T-helper 22 cell (primary cell): Measurements from ENCODE around the gene ZNF414.
"Not testable (repeated sequence)": the region's sequence is repeated elsewhere in the genome, so short reads cannot be mapped to it uniquely, and the experiment has no call there.

Experiments used
- DNase-seq: peaks from one replicate; pipeline ENCODE4 v3.0.0-alpha.2; 2020; ENCODE audit warnings: low read depth

Gene ZNF414, protein sequence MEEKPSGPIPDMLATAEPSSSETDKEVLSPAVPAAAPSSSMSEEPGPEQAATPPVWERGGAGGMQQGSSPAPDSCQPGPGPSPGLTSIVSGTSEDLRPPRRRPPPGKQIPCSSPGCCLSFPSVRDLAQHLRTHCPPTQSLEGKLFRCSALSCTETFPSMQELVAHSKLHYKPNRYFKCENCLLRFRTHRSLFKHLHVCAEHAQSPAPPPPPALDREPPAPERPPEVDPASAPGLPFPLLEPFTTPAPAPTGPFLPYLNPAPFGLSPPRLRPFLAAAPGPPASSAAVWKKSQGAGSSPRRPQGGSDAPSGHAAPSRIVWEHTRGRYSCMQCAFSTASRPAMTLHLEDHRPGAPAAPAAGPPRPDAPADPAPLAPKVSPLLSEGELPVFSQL

DNA sequence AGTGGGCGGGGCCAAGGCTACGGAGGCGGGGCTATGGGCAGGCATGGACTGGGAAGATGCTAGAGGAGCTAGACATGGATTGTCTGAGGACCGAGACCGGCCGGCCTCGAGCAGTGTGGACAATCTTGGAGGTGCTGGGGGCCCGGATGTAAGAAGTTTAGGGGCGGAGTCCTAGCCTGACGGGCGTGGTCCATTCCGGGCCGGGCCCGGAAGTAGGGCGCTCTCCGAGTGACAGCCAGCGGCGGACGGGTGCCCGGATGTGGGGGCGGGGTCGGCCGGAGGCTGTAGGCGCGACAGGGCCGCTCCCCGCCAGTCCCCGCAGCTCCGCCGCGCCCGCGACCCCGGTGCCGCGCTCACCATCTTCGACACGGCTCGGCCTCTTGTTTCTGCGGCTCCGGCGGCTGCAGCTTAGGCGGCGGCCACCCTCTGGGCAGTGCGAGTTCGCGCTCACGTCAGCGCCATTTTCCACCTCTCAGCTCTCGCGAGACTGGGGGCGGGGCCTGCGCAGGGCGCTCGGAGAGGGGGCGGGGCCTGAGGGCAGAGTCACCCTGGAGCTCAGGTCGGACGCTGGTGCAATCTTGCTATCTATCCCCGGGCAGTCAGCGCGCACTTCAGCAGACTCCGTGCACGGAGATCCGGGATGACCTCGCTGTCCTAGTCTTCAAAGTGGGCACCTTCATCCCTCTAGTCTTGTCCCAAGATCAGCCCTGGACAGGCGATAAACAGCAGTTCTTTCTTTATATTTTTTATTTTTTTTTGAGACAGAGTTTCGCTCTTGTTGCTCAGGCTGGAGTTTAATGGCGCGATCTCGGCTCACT lies at the start of gene ZNF414:
Gene ZNF414, minus strand, starts transcription at position 481 of the 818 bp plus-strand sequence. Its CDS starts 121 bp downstream, at position 360.
- DNase-seq = peak; percentile 90

DNA sequence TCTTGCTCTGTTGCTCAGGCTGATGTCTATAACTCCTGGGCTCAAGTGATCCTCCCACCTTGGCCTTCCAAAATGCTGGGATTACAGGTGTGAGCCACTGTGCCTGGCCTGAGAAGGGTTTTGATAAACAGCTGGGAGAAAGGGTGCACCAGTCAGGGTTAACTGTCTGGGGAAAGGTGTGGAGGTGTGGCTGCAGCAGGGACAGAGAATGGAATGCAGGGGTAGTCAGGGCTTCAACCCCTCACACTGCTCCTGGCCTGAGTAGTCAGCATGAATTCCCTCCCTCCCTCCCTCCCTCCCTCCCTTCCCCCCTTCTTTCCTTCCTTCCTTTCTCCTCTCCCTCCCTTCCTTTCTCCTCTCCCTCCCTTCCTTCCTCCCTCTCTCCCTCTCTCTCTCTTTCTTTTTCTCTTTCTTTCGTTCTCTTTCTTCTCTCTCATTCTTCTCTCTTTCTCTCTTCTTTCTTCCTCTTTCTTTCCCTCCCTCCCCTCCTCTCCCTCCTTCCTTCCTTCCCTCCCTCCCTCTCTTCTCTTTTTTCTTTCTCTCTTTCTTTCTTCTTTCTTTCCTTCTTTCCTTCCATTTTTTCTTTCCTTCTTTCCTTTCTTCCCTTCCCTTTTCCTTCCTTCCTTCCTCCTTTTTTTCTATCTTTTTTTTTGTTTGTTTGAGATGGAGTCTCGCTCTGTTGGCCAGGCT lies 47.3 kb upstream of the ZNF414 start:
- no peak for DNase-seq

DNA sequence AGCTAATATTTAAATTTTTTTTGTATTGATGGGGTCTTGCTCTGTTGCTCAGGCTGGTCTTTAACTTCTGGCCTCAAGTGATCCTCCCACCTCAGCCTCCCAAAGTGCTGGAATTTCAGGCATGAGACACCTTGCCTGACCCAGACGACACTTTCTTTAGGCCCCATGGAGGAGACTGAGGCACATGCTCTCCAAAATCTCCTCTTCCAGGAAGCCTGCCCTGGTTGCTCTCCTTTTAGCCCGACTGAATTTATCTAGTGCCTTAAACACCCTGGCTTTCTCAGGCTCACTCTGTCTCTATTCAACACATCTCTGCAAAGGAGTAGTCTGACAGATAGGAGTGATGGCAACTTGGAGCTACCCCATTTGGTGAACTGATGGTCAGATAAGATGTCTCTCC lies 44.4 kb upstream of the ZNF414 start:
- DNase-seq = no peak

DNA sequence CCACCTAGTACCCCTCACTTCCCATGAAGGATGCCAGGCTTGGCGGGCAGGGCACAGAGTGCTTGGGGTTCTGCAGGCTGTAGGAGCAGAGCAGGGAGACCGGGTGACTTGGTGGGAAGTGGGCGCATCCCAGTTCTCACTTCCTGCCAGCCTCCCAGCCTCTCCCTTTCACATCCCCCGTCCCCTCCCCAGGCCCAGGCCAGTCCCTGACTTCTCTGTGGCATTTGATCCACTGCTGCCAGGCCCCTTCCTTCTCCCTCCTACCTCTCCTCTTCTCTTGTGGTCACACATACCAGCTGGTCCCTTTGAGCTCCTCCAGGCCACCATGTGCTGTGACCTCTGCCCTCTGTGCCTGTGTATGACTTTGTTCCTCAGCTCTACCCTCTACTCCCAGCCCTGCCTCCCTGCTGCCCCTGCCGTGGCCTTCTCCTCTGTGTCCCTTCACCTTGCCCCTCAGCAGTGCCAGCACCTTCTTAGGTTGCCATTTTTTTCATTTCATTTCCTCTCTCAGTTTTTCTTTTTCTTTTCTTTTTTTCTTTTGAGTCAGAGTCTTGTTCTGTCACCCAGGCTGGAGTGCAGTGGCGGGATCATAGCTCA lies 43.8 kb upstream of the ZNF414 start:
- no peak for DNase-seq

DNA sequence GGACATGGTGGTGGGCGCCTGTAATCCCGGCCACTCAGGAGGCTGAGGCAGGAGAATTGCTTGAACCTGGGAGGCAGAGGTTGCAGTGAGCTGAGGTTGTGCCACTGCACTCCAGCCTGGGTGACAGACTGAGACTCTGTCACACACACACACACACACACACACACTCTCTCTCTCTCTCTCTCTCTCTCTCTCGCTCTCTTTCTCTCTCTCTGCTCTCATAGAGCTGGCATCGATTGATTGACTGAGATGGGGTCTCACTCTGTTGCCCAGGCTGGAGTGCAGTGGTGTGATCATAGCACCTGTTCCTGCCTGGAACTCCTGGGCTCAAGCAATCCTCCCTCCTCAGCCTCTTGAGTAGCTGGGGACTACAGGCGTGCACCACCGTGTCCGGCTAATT lies 39.8 kb upstream of the ZNF414 start:
- not testable (repeated sequence) for DNase-seq

DNA sequence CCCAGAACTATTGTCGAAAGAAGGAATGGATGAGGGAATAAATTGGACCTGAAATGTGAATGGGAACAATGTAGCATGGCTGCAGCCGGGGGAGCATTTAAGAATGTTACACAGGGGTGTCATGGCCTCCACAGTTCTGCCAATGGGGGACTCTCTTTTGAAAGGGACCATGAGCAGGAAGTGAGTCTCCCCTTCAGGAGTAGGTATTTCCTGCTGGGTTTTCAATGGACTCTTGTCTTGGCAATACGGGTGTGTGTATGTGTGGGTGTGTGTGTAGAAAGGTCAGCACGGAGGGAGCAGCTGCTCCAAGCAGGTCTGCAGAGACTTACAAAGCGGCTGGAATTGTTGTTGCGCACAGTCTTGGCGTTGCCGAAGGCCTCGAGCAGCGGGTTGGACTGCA lies 38.8 kb upstream of the ZNF414 start:
- no peak for DNase-seq

DNA sequence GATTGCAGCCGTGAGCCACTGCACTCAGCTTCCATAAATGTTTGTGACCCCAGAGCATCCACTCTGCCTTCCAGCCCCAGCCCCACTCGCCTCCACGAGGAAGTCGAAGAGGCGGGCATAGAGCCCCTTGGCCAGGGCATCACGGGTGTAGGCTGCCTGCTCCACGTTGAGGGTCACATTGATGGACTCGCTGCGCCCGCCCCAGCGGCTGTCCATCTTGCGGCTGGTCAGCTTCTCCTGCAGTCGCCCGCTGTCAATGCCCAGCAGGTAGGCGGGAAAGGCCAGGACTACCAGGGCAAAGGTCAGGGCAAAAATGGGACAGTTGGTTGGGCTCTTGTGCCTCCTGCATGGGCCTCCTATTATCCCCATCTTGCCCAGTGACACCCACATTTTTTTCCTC lies 36.1 kb upstream of the ZNF414 start:
- DNase-seq = no peak

DNA sequence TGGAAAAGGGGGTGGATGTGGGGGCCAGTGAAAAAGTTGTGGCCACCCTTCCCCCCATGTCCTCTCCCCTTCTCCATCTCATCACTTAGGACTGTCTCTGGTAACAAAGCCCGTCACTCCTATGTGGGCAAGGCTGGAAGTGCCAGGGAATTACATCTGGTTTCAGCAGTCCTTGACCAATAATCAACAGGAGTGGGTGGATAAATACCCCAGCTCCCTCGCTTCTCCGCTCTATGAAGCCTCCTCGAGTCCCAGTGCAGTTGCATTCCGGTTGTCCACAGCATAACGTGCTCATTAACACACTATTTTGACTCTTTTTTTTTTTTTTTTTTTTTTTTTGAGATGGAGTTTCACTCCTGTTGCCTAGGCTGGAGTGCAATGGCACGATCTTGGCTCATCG lies 31.8 kb upstream of the ZNF414 start:
- DNase-seq = no peak

DNA sequence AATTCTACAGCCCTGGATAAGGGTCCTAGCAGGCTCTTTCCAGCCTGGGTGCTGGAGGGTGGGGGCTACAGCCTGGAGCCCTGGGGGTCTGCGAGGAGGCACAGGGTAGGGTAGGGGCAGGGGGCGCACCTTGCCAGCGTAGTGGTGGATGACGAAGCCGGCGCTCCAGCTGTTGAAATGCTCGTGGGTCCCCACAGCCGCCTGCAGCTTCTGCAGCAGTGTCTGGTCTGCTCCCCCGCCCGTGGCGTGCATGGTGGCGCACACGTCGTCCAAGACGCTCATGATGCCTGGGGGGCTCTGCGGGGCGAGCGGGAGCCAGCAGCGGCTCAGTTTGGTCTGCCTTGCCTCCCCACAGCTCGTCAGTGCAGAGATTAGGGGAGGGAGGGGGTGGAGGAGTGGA lies 30.2 kb upstream of the ZNF414 start:
- DNase-seq = no peak

DNA sequence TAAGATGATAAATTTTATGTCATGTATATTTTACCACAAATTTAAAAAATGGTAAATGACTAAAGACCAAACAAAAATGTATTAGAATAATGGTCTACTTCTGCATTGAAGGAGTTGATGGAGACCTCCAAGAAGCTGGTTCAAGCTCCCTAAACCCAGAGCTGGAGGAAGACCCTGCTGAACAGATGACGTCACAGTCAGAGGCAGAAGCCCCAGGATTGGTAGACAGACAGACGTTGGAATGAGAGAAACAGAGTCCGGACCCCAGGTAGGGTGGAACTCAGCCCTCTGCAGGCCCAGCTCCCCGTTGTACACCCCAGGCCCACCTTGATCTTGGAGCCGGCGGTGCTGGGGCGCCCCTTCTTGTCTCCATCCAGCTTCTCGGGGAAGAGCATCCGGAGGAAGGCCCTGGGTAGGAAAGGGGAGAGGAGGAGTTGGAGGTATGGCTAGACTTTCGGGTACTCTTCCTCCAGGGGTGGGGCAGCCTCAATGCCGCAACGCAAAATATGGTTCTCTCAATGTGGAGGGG lies 25.7 kb upstream of the ZNF414 start:
- DNase-seq = no peak

DNA sequence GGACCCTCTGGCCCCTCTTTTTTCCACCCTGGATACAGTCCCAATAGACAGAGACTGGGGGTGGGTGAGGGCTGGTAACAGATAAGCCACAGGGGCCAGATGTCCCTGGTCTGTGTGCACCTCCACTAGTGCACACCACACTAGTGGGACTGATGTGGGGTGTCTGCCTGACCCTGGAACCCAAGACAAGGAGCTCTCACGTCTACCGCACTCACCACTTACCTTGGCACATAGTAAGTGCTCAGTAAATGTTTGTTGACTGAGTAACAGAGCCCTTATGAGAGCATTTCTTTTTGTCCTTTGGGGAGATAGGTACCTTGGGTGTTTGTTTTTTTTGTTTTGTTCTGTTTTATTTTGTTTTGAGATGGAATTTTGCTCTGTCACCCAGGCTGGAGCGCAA lies 23.1 kb upstream of the ZNF414 start:
- no peak for DNase-seq

DNA sequence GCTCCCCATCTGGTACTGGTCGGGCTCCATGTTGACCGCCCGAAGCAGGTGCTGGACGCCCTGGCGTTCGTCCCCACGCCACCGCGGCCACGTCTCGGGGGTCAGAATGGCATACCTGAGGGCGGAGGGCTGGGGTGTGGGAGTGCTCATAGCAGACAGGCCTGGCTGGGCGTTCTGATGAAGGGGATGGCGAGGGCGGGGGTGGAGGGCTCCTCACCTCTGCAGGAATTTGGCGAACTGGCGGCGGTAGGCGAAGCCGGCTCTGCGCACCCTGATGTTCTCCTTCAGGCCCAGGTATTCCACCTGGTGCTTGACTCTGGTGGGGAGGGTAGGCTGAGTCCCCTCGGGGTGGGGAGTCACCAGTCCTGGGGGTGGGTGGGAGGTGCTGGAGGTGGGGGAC lies 22.3 kb upstream of the ZNF414 start:
- DNase-seq = no peak

DNA sequence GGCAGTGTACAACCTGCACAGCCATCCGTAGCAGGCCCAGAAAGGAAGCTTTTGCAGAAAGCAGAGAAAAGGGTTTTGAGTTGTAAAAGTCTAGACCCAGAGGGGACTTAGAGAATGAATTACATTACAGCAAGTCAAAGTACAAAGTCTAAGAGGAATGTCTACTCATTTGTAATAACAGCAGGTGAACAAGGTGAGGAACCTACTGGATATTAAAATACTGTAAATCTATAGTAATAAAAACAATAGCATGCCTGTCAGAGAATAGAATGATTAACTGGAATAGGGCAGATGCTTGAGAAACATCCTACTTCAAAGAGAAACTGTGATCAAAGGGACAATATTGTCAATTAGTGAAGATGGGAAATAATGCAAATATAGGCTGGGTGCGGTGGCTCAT lies 18.3 kb upstream of the ZNF414 start:
- no peak for DNase-seq

DNA sequence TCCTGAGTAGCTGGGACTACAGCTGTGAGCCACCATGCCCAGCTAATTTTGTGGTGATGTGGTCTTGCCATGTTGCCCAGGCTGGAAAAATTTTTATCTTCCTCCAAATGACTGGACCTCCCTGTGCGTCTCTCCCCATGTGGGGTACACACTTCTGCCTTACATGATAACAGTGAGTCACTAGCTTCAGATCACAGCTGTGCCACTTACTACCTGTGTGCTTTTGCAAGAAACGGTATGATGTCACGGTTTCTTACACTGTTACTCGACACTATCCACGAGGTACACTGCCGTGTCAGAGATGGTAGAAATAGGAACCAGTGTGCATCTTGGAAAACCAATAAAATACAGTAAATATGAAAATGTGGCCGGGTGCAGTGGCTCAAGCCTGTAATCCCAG lies 17.5 kb upstream of the ZNF414 start:
- no peak for DNase-seq

DNA sequence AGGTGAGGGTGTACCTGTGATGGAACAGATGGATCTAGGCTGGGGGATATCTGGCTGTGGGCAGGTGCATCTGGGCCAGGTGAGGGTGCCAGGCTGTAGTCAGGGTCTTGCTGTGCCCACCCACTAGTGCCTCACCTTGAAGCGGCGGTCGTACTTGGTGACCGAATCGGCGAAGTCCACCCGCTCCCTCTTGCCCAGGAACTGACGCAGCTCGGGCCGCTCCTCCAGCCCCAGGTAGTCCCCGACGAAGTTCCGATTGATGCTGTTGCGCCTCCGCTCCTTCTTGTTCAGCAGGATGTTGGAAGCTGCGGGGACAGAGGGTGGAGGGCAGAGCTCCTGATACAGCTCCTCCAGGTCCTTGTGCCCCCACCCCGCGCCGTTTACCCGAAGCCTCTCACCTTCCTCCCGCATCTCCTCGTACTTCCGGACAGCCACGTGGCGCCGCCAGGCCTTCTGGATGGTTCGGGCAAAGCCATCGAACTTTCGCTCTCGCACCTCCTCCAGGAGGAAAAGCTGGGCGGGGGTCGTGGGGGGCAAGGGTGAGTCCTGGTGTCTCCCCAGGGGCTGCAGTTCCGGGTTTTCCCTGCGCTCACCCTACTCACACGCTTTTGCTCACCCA lies 16.2 kb upstream of the ZNF414 start:
- DNase-seq = no peak

DNA sequence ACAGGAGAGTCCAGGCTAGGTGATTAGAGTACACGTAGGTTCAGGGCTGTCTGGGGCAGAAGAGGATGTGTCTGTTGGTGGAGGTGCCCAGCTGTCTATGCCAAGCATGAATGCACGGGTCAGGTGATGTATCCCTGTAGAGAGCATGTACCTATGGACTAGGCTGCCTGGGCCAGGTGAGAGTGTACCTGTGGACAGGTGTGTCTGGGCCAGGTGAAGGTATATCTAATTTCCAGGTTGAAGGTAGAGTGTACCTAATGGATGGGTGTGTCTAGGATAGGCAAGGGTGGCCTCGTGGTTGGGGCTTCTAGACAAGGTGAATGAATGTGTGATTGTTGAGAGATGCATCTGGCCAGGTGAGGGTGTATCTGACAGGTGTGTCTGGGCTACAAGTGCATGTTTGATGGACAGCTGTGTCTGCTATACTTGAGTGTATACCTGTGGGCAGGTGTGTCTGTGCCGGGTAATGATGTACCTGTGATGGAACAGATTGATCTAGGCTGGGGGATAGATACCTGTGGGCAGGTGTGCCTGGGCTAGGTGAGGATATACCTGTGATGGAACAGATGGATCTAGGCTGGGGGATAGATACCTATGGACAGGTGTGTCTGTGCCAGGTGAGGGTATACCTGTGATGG lies 15.5 kb upstream of the ZNF414 start:
- no peak for DNase-seq

DNA sequence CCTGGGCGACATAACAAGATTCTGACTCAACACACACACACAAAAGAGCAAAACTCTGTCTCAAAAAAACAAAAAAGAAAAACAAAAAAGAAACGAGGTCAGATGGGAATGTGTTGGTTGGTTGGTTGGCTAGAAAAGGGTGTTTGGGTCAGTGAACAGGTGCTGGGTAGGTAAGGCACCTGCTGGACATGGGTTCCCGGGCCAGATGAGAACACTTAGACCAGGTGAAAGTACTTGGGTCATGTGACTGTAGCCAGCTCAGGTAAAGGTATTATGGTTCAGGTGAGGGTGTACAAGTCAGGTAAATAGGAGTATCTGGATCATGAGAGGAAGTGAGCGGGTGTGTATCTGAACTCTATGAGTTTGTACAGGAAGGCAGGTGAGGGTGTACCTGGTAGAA lies 14.5 kb upstream of the ZNF414 start:
- no peak for DNase-seq

DNA sequence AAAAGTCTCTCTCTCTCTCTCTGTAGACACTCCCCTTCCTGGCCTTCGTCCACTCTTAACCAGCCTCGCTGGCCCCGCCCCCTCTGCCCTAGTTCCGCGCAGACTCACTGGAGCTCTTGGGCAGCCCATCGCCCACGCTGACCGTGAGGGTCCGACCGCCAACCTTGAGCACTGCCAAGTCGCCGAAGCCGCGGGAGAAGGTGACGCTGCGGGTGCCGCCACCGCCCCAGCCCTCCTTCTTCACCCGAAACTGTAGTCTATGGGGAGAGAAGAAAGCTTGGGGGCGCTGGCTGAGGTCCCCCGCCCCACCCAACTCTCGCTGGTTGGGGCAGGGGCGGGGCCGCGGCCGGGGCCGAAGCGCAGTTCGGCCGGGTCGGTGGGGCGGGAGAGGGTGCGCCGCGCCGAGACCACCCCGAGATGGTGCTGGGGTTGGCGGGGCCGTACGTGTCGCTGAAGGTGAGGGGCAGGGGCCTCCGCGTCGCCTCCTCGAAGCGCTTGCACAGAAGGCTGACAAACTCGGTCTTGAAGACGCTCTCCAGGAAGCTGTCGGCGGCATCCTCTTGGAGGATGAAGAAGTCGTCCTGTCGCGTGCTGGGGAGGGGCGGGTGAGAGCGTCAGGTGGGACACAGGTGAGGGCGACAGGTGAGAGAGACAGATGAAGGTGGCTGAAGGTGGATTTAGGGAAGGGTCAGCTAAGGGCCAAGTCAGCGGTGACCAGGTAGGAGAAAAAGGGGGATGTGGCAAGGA lies 12.6 kb upstream of the ZNF414 start:
- no peak for DNase-seq

DNA sequence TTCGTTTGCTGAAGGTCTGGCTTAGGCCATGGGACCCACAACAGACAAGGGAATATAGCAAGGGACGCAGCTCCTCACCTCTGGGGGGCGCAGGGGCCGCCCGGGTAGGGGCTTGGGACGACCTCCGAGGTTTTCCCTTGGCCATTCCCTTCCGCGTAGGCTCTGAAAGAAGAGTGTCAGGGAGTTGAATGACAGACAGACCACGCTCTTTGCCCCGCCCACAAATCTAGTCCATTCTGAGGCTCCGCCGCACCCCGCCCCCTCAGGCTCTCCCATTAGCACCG lies 11.4 kb upstream of the ZNF414 start:
- DNase-seq = no peak

DNA sequence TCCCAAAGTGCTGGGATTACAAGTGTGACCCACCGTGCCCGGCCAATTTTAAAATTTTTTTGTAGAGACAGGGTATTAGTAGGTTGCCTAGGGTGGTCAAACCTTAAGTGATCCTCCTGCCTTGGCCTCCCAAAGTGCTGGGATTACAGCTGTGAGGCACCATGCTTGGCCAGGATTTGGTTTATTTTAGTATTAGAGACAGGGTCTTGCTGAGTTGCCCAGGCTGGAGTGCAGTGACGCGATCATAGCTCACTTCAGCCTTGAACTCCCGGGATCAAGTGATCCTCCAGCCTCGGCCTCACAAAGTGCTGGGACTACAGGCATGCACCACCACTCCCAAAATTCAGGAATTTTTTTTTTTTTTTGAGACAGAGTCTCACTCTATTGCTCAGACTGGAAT lies 5.4 kb upstream of the ZNF414 start:
- no peak for DNase-seq

DNA sequence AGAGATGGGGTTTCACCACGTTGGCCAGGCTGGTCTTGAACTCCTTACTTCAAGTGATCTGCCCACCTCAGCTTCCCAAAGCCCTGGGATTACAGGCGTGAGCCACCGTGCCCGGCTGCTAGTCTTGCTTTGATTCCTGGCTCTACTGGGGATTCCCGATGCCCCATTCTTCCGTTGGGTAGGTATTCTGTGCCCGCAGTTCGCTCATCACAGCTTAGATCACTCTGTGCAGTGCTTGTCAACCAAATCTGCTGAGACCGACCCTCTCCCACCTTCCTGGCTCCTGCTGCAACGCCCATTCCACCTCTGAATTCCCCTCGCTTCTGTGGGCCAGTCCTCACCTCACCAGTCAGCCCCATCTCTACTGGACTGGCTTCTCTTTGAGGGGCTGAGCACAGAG lies 4.6 kb upstream of the ZNF414 start:
- DNase-seq = no peak
